GM12801 (cell line): ENCODE data around the gene FAM193A.

Source experiments
- TF ChIP-seq, protein P1 (sequence below): IDR thresholded peaks from one replicate; pipeline ENCODE4 v1.5.1; 2011; ENCODE audit warnings: control low read depth; ENCODE audit not compliant: insufficient read length; ENCODE audit errors: extremely low read depth

FAM193A gene

DNA sequence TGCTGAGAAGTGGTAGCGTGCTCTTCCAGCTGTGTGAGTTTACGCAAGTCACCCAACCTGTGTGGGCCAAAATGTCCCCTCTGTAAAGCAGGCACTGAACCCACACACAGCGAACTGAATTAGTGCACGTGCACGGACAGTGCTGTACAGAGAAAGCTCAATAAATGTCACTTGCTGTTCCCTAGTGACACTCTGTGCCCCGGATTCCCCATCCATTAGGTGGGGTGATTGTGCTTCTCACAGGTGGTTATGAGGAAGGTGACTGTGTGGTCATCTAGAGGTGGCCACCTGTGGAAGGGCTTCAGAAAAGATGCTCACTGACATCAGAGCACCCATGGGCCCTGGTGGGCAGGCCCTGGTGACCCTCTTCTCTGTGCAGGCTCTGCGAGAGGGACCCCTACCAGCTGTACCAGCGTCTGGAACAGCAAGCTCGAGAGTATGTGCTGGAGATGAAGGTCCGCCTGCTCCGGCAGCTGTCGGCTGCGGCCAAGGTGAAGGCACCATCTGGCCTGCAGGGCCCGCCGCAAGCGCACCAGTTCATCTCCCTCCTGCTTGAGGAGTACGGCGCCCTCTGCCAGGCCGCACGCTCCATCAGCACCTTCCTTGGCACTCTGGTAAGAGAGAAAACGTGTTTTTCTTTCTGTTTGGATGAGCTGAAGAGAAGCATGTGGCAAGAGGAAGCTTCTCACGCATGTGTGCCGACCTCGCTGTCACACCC is 94.3 kb downstream of the FAM193A start:
- TF ChIP-seq, protein P1, sequence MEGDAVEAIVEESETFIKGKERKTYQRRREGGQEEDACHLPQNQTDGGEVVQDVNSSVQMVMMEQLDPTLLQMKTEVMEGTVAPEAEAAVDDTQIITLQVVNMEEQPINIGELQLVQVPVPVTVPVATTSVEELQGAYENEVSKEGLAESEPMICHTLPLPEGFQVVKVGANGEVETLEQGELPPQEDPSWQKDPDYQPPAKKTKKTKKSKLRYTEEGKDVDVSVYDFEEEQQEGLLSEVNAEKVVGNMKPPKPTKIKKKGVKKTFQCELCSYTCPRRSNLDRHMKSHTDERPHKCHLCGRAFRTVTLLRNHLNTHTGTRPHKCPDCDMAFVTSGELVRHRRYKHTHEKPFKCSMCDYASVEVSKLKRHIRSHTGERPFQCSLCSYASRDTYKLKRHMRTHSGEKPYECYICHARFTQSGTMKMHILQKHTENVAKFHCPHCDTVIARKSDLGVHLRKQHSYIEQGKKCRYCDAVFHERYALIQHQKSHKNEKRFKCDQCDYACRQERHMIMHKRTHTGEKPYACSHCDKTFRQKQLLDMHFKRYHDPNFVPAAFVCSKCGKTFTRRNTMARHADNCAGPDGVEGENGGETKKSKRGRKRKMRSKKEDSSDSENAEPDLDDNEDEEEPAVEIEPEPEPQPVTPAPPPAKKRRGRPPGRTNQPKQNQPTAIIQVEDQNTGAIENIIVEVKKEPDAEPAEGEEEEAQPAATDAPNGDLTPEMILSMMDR: no peak

DNA sequence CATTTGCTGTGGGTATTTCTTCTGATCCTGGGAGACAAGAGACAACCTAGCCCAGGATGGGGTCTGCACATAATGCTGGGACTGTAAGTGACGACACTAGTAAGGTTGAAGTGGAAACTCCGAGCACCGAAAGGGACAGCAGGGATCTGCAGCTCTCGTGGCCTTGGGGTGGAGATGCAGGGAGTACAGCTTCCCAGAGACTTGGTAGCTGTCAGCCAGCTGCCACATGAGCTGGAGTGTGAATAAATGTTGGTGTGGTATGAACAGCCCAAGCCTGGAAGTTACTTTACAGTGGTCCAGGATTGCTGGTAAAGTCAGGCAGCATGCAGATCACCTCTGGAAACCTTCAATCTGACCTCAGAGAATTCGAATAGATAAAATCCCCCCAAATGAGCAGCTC is 97.6 kb downstream of the FAM193A start:
- TF ChIP-seq, protein P1: no peak

DNA sequence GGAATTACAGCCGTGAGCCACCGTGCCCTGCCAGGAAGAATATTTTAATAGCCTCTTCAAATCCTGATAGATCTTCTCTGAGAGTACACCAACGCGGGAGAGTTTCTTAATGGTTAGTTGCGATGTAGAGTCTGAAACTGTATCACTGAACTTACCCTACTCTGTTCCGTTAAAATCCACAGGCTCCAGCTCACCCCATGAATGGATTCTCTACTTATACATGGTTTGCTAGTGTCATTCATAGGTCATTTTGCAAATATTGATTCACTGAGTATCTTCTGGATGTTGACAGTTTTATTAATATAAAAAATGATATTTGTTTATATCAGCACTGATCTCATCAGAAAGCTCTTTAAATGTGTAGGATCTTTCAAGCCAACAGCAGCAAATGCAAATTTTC is 99.9 kb downstream of the FAM193A start:
- TF ChIP-seq, protein P1: no peak

DNA sequence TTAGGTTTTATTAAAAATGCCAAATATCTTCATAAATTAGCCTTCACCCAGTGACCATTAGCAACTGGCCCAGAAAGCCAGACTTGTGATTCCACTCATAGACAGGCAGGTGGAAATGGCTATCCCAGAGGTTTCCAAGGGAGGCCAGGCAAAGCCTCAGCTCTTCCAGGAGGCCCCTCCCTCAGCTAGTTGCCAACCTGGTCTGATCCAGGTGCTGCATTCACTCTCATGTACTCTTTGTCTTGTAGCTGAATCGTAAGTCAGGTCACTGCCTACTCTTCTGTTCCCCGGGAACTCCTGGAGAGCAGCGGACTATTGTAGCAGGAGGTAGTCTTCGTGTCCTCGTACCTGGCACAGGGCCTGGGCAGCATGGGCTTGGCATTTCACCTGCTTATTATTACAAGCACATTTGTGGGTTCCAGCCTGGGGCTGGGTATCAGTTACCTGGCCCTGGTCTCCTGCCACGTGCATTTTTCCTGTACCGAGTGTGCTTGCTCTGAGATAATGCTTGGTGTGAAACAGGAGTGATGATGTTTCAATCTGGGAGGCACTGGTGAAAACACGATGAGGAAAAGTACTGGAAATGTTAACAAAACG is 101.6 kb downstream of the FAM193A start:
- TF ChIP-seq, protein P1: no peak

DNA sequence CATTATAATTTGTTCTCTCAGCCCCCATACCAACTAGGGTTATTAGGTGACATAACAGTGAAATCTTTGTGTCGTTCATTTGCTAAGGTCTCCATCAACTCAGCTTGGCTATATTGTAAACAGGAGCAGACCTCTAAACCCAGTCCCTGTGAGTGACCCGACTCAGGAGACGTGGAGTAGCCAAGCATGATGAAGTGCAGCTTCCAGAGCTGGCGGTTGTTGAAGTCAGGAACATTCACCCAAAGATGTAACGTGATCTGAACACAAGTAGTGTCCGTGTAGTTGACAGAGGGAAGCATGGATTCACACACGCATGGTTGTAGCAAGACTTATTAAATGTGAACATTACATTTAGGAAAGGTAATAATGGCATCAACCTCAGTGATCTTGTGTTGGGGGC is 102.3 kb downstream of the FAM193A start:
- TF ChIP-seq, protein P1: no peak

DNA sequence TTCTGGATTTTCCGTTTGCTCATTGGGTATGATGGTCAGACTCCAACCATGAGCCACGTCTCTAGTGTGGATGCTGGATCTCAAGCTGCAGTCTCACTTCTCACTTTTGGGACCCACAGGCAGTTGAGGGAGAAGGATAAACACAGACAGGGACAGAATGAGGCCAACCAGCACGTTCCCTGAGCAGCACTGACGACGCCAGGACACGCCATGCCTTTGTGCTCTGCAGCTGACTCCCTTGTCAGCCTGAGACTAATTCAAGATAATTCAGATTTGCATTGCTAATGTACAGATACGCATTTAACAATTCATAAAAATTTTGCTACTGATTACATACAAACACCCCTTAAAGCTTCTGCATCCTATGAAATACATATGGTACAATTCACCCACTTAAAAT is 106.5 kb downstream of the FAM193A start:
- TF ChIP-seq, protein P1: no peak

DNA sequence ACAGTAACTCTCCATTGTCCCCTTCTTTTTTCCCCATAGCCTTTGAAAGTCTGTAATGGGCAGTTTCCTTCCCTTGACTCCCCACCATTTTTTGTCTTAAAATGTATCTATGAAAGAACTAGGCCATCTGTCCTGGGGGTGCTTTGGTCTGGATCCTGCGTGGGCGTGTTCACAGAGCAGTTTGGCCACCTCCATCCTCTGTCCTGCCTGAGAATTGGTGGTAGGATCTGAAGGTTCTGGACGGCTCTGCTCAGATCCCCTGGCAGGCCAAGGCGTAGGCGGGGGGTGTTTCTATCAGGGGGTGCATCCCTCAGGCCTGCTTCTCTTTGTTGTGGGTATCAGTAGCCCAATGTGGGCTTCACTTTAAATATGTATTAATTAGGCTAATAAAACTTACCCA is 107.1 kb downstream of the FAM193A start:
- TF ChIP-seq, protein P1: no peak
